Hematopoietic multipotent progenitor cell treated with erythropoietin and hydrocortisone succinate and interleukin-3 and kit ligand, for 8 days (in vitro differentiated cells): ENCODE data around the gene CDRT4.
"Not testable (repeated sequence)": the region's sequence is repeated elsewhere in the genome, so short reads cannot be mapped to it uniquely, and the experiment has no call there.

Experiments
- DNase-seq: peaks from one replicate; pipeline ENCODE4 v3.0.0-alpha.2; 2015

Gene CDRT4

GRCh38 chr17:15467592-15467991, at the start of gene CDRT4:
Gene CDRT4 (minus strand): TSS chr17:15467621. CDS start chr17:15440238, 27,383 bp downstream.
- no peak for DNase-seq

GRCh38 chr17:15516150-15516549, 48.7 kb upstream of the CDRT4 start:
- DNase-seq = no peak

- DNase-seq = no peak
Measured at GRCh38 chr17:15514469-15514868, 47.0 kb upstream of the CDRT4 start.

GRCh38 chr17:15513856-15514459, 46.5 kb upstream of the CDRT4 start:
- no peak for DNase-seq

- DNase-seq = no peak
Measured at GRCh38 chr17:15513058-15513791, 45.8 kb upstream of the CDRT4 start.

GRCh38 chr17:15512071-15512709, 44.8 kb upstream of the CDRT4 start:
- no peak for DNase-seq

GRCh38 chr17:15511142-15511541, 43.7 kb upstream of the CDRT4 start:
- DNase-seq = no peak

- no peak for DNase-seq
Measured at GRCh38 chr17:15510361-15510760, 42.9 kb upstream of the CDRT4 start.

GRCh38 chr17:15509095-15509494, 41.7 kb upstream of the CDRT4 start:
- DNase-seq = no peak

GRCh38 chr17:15508466-15508865, 41.0 kb upstream of the CDRT4 start:
- DNase-seq = no peak

GRCh38 chr17:15507896-15508295, 40.5 kb upstream of the CDRT4 start:
- DNase-seq = no peak

- no peak for DNase-seq
Measured at GRCh38 chr17:15507001-15507400, 39.6 kb upstream of the CDRT4 start.

- not testable (repeated sequence) for DNase-seq
Measured at GRCh38 chr17:15505708-15506107, 38.3 kb upstream of the CDRT4 start.

GRCh38 chr17:15503731-15504130, 36.3 kb upstream of the CDRT4 start:
- DNase-seq = no peak

- DNase-seq = peak; percentile 87
Measured at GRCh38 chr17:15502369-15503112, 35.1 kb upstream of the CDRT4 start.

- DNase-seq = no peak
Measured at GRCh38 chr17:15501793-15502192, 34.4 kb upstream of the CDRT4 start.

GRCh38 chr17:15501282-15501681, 33.9 kb upstream of the CDRT4 start:
- DNase-seq = no peak

GRCh38 chr17:15498107-15498506, 30.7 kb upstream of the CDRT4 start:
- peak; percentile 69 for DNase-seq

GRCh38 chr17:15496735-15497670, 29.6 kb upstream of the CDRT4 start:
- peak; percentile 59 for DNase-seq

- DNase-seq = no peak
Measured at GRCh38 chr17:15494821-15495220, 27.4 kb upstream of the CDRT4 start.

- no peak for DNase-seq
Measured at GRCh38 chr17:15493693-15494035, 26.2 kb upstream of the CDRT4 start.
